Central memory CD8-positive, alpha-beta T cell (primary cell): Measurements from ENCODE around the gene THAP2.
"Not testable (repeated sequence)": the region's sequence is repeated elsewhere in the genome, so short reads cannot be mapped to it uniquely, and the experiment has no call there.

Source experiments
- ATAC-seq: fragments of 150-1000 bp; cut with Tn5 transposase; replicated peaks from 2 replicates; pipeline ENCODE4 v1.10.0; 2022; ENCODE audit warnings: mild to moderate bottlenecking, moderate FRiP score, moderate number of reproducible peaks; ENCODE audit not compliant: poor library complexity, severe bottlenecking; ENCODE audit errors: extremely low read depth
- DNase-seq, 2 donors: peaks; one replicate each; pipeline ENCODE4 v3.0.0; 2021; ENCODE audit warnings: low spot score in 2 of 2
- H3K27ac Mint-ChIP-seq: one replicate; pipeline ENCODE4 v1.8.0; 2022; ENCODE audit warnings: low read depth, mild to moderate bottlenecking, moderate library complexity, mixed read lengths
- H3K27me3 Mint-ChIP-seq: one replicate; pipeline ENCODE4 v1.8.0; 2022; ENCODE audit warnings: mixed read lengths
- H3K36me3 Mint-ChIP-seq: one replicate; pipeline ENCODE4 v1.8.0; 2022; ENCODE audit warnings: mild to moderate bottlenecking, moderate library complexity, mixed read lengths; ENCODE audit not compliant: insufficient read depth
- H3K4me1 Mint-ChIP-seq: one replicate; pipeline ENCODE4 v1.8.0; 2022; ENCODE audit warnings: mixed read lengths
- H3K4me3 Mint-ChIP-seq: one replicate; pipeline ENCODE4 v1.8.0; 2022; ENCODE audit warnings: mild to moderate bottlenecking, moderate library complexity, mixed read lengths
- H3K9me3 Mint-ChIP-seq: one replicate; pipeline ENCODE4 v1.8.0; 2022; ENCODE audit warnings: mixed read lengths

THAP2 gene

GRCh38 chr12:71666259-71666658 is 2.2 kb downstream of the THAP2 start:
- Mint-ChIP-seq H3K9me3 (no peaks in the 10 kb centered on the region), H3K4me1 (peaks cover 43% of the 10 kb centered on the region), H3K4me3 (no peak overlapping the region), H3K36me3 (peaks cover 28% of the 10 kb centered on the region), H3K27me3 (no peaks in the 10 kb centered on the region), H3K27ac (peak overlapping the region; percentile 100)
- DNase-seq = no peak
- ATAC-seq = no peak

- H3K36me3 Mint-ChIP-seq = peaks cover 2% of the 10 kb centered on the region
- DNase-seq (no peak), ATAC-seq (no peak)
- H3K4me1 Mint-ChIP-seq = peaks cover 7% of the 10 kb centered on the region
- no peak overlapping the region for H3K4me3 Mint-ChIP-seq
- H3K27me3 Mint-ChIP-seq = no peaks in the 10 kb centered on the region
- H3K27ac Mint-ChIP-seq = no peak overlapping the region
- H3K9me3 Mint-ChIP-seq = no peaks in the 10 kb centered on the region
These were observed 7.2 kb downstream of the THAP2 start for GRCh38 chr12:71671311-71671710.

DNA sequence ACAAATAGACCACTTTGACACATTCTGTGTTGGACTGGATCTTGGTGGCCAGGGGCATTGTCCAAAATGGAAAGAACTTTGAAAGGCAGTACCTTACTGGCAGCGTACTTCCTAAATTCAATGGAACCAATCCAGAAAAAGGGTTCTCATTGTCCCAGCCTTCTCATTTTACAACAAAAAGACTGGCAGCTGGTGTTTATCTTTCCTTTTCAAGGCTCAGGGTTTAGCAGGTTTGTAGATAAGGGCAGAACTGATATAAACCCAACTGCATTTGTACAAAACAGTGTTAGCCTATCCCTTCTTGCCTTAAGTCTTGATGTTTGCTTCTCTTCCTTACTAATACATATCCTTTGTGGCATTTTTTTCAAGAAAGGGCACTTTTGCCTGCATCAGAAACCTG is 7.7 kb downstream of the THAP2 start:
- Mint-ChIP-seq H3K36me3 (peaks cover 3% of the 10 kb centered on the region), H3K9me3 (no peaks in the 10 kb centered on the region), H3K4me3 (no peak overlapping the region), H3K4me1 (peaks cover 7% of the 10 kb centered on the region), H3K27ac (no peak overlapping the region), H3K27me3 (no peaks in the 10 kb centered on the region)
- no peak for DNase-seq
- no peak for ATAC-seq

DNA sequence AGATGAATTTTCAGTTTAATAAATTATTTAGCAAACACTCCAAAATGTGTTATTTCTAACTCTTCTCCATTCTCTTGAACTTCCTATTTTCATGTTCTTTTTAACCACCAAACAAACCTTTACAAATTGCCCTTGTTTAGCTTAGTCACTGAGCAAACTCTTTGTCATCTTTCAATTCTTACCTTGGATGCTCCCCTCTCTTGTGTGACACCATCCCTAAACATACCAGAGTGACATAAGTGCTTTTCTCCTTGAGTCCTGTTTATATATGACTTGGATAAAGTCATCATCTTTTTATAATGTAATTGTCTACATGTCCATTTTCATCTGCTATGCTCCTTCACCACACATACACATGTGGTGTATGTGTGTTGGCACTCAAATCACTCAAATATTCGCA is 18.4 kb downstream of the THAP2 start:
- DNase-seq (no peak), ATAC-seq (no peak)
- Mint-ChIP-seq H3K36me3 (peaks cover 3% of the 10 kb centered on the region), H3K27me3 (no peaks in the 10 kb centered on the region), H3K9me3 (no peaks in the 10 kb centered on the region), H3K4me1 (peaks cover under 1% of the 10 kb centered on the region), H3K27ac (no peak overlapping the region), H3K4me3 (no peak overlapping the region)

GRCh38 chr12:71683633-71684032 is 19.5 kb downstream of the THAP2 start:
- Mint-ChIP-seq H3K4me3 (no peak overlapping the region), H3K4me1 (peaks cover 10% of the 10 kb centered on the region), H3K27ac (no peak overlapping the region), H3K9me3 (no peaks in the 10 kb centered on the region), H3K36me3 (peaks cover 3% of the 10 kb centered on the region), H3K27me3 (no peaks in the 10 kb centered on the region)
- DNase-seq (no peak), ATAC-seq (no peak)

GRCh38 chr12:71684081-71684480 is 20.0 kb downstream of the THAP2 start:
- peaks cover 3% of the 10 kb centered on the region for H3K36me3 Mint-ChIP-seq
- H3K27me3 Mint-ChIP-seq = no peaks in the 10 kb centered on the region
- H3K4me3 Mint-ChIP-seq = no peak overlapping the region
- H3K27ac Mint-ChIP-seq = no peak overlapping the region
- H3K9me3 Mint-ChIP-seq = no peaks in the 10 kb centered on the region
- H3K4me1 Mint-ChIP-seq = peaks cover 10% of the 10 kb centered on the region
- ATAC-seq (no peak), DNase-seq (no peak)

DNA sequence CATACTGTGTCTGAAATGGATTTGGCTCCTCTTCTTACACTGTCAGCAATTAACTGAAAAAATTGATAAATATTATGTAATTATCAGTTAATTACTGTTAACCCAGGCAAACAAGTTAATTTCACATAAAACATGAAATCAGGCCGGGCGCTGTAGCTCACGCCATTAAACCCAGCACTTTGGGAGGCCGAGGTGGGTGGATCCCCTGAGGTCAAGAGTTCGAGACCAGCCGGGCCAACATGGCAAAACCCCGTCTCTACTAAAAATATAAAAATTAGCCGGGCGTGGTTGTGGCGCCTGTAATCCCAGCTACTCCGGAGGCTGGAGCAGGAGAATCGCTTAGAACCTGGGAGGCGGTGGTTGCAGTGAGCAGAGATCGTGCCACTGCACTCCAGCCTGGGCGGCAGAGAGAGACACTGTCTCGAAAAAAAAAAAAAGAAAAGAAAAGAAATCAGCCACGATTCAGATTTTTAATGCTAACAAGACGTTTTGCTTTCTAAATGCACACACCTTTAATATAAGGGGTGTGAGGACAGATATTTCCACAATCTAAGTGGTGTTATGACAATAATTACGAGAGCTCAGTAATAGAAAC is 21.3 kb downstream of the THAP2 start:
- Mint-ChIP-seq H3K36me3 (peaks cover 3% of the 10 kb centered on the region), H3K9me3 (no peaks in the 10 kb centered on the region), H3K4me1 (peaks cover 10% of the 10 kb centered on the region), H3K27ac (peak overlapping the region; percentile 93), H3K27me3 (no peaks in the 10 kb centered on the region), H3K4me3 (peak overlapping the region; percentile 96)
- ATAC-seq (no peak), DNase-seq (no peak)

- peak within 1 kb of the TSS; percentile 93 for H3K27ac Mint-ChIP-seq
- peak; percentile 92 for ATAC-seq
- H3K4me1 Mint-ChIP-seq = peaks cover 10% of the 10 kb centered on the region
- peaks cover 3% of the 10 kb centered on the region for H3K36me3 Mint-ChIP-seq
- no peaks in the 10 kb centered on the region for H3K27me3 Mint-ChIP-seq
- H3K9me3 Mint-ChIP-seq = no peaks in the 10 kb centered on the region
- H3K4me3 Mint-ChIP-seq = peak within 1 kb of the TSS; percentile 96
- DNase-seq = peak; percentile 71 to 72
These were observed 22.0 kb downstream of the THAP2 start, which contains the start of gene TMEM19 for GRCh38 chr12:71685914-71686657. Gene TMEM19 (plus strand): TSS chr12:71686082. CDS start chr12:71686681, 599 bp downstream.

DNA sequence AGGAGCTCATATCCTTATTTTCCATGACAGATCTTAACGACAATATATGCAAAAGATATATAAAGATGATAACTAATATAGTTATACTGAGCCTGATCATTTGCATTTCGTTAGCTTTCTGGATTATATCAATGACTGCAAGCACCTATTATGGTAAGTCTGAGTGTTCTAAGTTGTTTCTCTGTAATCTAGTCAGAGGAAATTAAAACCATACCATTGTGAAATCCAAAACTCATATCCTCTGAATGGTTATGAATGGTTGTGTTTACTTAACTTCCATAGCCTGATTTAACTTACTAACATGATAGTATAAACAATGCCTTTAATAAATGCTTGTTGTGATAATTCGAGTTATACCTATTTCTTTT is 22.5 kb downstream of the THAP2 start:
- ATAC-seq (peak; percentile 7), DNase-seq (no peak)
- peaks cover 10% of the 10 kb centered on the region for H3K4me1 Mint-ChIP-seq
- peak overlapping the region; percentile 93 for H3K27ac Mint-ChIP-seq
- H3K4me3 Mint-ChIP-seq = peak overlapping the region; percentile 96
- peaks cover 3% of the 10 kb centered on the region for H3K36me3 Mint-ChIP-seq
- H3K9me3 Mint-ChIP-seq = no peaks in the 10 kb centered on the region
- H3K27me3 Mint-ChIP-seq = no peaks in the 10 kb centered on the region

DNA sequence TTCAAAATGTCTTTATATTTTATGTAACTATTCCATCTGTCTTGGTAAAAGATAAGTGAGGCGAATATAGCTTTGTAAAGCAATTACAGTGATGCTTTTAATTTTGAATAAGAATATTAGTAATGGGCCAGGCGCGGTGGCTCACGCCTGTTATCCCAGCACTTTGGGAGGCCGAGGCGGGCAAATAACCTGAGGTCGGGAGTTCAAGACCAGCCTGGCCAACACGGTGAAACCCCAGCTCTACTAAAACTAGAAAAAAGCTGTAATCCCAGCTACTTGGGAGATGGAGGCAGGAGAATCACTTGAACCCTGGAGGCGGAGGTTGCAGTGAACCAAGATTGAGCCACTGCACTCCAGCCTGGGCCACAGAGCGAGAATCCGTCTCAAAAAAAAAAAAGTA is 23.1 kb downstream of the THAP2 start:
- not testable (repeated sequence) for H3K27ac Mint-ChIP-seq, H3K9me3 Mint-ChIP-seq, ATAC-seq, DNase-seq, H3K27me3 Mint-ChIP-seq, H3K4me1 Mint-ChIP-seq, H3K36me3 Mint-ChIP-seq, H3K4me3 Mint-ChIP-seq

DNA sequence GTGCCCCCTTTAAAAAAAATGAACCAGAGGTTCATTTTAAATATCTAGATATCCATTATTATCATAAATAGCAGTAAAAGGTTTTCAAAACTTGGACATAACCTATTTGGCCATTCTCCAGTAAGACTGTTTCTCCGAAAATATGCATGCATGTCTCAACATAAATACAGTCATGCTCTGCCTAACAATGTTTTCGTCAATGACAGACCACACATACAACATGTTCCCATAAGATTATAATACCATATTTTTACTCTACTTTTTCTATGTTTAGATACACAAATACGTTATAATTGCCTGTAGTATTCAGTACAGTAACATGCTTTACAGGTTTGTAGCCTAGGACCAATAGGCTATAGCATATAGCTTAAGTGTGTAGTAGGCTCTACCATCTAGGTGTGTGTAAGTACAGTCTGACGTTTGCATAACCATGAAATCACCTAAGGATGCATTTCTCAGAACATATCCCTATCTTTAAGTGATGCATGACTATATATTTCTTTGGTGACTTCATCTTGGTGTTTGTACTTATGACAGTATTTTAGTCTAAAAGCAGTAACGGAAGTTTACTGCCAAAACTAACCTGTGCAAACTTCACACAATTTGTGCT is 25.0 kb downstream of the THAP2 start:
- Mint-ChIP-seq H3K4me1 (peaks cover 15% of the 10 kb centered on the region), H3K27me3 (no peaks in the 10 kb centered on the region), H3K9me3 (no peaks in the 10 kb centered on the region), H3K27ac (no peak overlapping the region), H3K36me3 (peaks cover 3% of the 10 kb centered on the region), H3K4me3 (no peak overlapping the region)
- ATAC-seq = no peak
- no peak for DNase-seq

GRCh38 chr12:71691504-71692129 is 27.5 kb downstream of the THAP2 start:
- Mint-ChIP-seq H3K4me3 (no peak overlapping the region), H3K36me3 (no peaks in the 10 kb centered on the region), H3K4me1 (peaks cover 16% of the 10 kb centered on the region), H3K27me3 (no peaks in the 10 kb centered on the region), H3K27ac (no peak overlapping the region), H3K9me3 (no peaks in the 10 kb centered on the region)
- no peak for DNase-seq
- no peak for ATAC-seq
